ENCODE measurements around the gene EIF4E3. TPM values are rescaled to one million over a fixed set of nuclear protein-coding genes. Genes with fewer than 3 reads are reported as not detected.
A peak's percentile ranks its signal among the peaks of the same experiment; 100 is the strongest.

The EIF4E3 gene
- total RNA-seq, result 21.1 TPM

DNA sequence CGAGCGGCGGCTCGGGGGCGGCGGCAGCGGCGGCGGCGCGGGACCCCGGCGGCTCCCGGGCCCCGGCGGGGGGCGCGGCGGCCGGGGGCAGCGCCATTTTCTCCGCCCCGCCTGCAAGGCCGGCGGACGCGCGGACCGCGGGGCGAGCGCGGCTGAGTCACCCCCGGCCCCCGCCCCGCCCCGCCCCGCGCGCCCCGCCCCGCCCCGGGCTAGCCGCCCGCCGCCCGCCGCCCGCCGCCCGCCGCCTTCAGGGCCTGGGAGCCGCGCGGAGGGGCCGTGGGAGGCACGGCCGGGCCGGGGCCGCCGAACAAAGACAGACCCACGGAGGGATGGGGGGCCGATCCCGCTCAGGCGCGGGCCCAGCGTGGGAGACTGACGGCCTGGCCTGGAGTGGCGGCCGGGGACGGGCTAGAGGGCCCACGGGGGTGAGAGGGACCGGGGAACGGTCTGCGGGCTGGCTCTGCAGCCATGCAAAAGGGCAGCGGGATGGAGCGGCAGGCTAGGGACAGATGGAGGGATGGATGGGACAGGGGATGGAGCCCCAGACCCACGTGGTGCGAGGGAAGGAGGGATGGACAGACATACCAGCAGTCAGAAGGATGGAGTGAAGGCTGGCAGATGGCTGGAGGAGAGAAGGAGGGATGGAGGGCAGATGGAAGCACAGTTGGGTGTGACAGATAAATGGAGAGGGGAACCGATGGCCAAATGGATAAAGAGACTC, at the start of gene EIF4E3:
Gene EIF4E3, minus strand, starts transcription at position 132 of the 721 bp plus-strand sequence. Its CDS starts 35 bp downstream, at position 97.
- Histone ChIP-seq H3K9me3 (ENCODE audit: low read depth, low read length) (no peaks in the 10 kb centered on the region), H3K27me3 (ENCODE audit: insufficient read depth, low read length) (no peaks in the 10 kb centered on the region), H3K4me3 (ENCODE audit: low read length) (peak within 1 kb of the TSS; percentile 66), H3K4me1 (ENCODE audit: insufficient read depth, low read length) (peaks cover 77% of the 10 kb centered on the region)

DNA sequence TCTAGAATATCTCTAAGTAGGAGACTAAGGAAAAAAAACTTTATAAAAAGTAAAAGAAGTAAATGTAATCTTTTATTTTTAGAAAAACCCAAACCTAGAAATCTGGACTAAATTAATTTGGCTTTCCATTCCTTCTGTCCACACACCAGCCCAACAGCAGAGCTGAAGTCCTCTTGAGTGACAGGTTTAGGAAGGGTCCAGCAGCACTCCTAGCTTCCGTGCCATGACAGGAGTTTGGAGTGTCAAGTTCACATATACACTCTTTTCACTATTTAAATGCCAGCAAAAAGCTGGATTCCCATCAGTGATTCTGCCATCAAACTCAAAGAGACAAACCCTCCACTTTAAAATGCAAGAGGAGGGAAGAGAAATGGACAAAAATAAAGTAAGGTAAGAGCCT, 46.7 kb upstream of the EIF4E3 start:
- H3K4me1 ChIP-seq (ENCODE audit: insufficient read depth, low read length), result peaks cover 19% of the 10 kb centered on the region
- H3K9me3 ChIP-seq (ENCODE audit: low read depth, low read length), result no peaks in the 10 kb centered on the region
- H3K27me3 ChIP-seq (ENCODE audit: insufficient read depth, low read length), result no peaks in the 10 kb centered on the region
- H3K4me3 ChIP-seq (ENCODE audit: low read length), result no peak overlapping the region

DNA sequence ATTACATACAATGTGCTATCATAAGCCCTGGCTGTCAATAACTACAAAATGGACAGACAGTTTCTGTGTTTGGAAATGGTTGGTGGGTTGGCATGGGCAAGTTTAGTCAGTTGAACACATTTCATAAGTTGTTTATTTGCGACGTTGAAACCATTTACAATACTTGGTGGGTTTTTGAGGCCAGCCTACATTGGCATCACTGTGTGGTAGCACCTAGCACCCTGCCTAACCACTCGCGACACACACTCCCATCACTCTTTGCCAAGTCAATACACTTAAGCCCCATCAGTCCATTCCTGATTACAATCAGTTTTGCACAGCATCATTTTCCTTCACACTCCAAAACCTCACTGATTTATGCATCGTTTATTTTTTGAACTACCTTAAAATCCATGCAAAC, 45.9 kb upstream of the EIF4E3 start:
- H3K4me1 ChIP-seq (ENCODE audit: insufficient read depth, low read length), result peaks cover 19% of the 10 kb centered on the region
- H3K4me3 ChIP-seq (ENCODE audit: low read length), result no peak overlapping the region
- no peaks in the 10 kb centered on the region for H3K9me3 ChIP-seq (ENCODE audit: low read depth, low read length)
- no peaks in the 10 kb centered on the region for H3K27me3 ChIP-seq (ENCODE audit: insufficient read depth, low read length)

DNA sequence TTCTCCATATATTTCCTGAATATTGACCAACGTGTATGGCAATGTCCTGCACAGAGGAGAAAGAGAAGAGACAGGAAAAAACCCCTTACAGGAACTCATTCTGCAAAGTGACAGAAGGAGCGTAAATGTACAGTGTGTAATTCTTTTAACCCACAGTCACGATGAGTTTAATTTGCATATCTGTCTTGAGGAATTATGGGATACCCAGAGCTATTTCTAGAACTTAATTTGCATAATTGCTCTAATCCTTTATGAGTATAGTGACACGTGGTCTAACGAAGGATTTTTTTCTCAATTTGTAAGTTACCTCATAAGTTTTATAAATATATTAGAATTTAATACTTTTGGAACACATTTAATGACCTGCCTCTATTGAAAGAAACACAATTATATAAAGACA, 38.2 kb upstream of the EIF4E3 start:
- H3K9me3 ChIP-seq (ENCODE audit: low read depth, low read length), result no peaks in the 10 kb centered on the region
- no peaks in the 10 kb centered on the region for H3K27me3 ChIP-seq (ENCODE audit: insufficient read depth, low read length)
- H3K4me3 ChIP-seq (ENCODE audit: low read length), result no peak overlapping the region
- H3K4me1 ChIP-seq (ENCODE audit: insufficient read depth, low read length), result peaks cover 16% of the 10 kb centered on the region

DNA sequence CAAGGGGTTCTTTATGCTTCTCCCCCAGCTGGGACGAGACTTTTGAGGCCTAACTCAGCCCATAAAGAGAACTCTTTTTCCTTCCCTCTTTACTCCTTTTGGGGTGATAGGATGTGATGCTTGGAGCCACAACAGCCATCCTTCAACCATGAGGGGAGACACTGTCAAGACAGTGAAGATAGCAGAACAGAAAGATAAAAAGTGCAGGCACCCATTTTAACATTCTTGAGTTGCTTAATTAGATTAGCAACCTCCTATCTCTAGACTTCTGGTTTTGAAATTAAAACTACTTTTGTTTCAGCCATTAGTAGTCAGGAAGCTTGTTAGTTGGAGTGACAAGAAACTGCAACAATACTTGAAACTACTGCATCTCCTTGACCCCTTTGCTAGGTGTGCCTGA, 34.9 kb upstream of the EIF4E3 start:
- Histone ChIP-seq H3K27me3 (ENCODE audit: insufficient read depth, low read length) (no peaks in the 10 kb centered on the region), H3K4me1 (ENCODE audit: insufficient read depth, low read length) (peaks cover 23% of the 10 kb centered on the region), H3K4me3 (ENCODE audit: low read length) (no peak overlapping the region), H3K9me3 (ENCODE audit: low read depth, low read length) (no peaks in the 10 kb centered on the region)

DNA sequence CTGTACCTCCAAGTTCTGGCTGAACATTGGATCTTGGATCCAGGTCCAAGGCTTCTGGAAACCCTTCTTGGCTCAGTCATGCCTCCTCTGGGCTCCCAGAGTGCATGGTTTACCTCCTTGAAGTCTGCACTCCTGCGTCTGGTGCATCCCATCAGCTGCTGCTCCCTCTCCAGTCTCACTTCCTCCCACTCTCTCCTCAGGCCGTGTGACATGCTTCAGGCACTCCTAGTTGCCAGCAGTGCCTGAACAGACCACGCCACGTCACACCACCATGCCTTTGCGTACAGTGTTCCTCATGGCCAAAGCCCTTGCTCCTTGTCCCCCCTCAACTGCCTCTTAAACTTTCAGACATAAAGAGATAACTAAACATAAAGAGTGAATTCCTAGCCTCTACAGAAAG, 34.2 kb upstream of the EIF4E3 start:
- Histone ChIP-seq H3K27me3 (ENCODE audit: insufficient read depth, low read length) (no peaks in the 10 kb centered on the region), H3K4me1 (ENCODE audit: insufficient read depth, low read length) (peaks cover 27% of the 10 kb centered on the region), H3K4me3 (ENCODE audit: low read length) (no peak overlapping the region), H3K9me3 (ENCODE audit: low read depth, low read length) (no peaks in the 10 kb centered on the region)

DNA sequence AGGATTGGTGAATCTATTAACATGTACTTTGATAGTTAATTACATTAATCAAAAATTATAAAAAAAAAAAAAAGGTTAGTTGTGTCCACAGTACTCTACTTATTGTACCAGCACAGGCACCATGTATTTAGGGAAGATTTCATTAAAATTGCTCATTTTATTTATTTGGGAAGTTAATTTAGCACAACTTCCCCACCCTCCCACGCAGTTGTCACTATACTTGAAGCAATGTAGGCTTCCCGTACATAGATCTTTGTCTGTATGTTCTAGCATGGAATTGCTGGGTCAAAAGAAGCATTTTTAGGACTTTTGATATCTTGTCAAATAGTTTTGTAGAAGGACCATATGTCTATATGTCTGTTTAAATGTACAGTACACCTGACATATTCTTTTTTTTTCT, 32.9 kb upstream of the EIF4E3 start:
- Histone ChIP-seq H3K4me3 (ENCODE audit: low read length) (no peak overlapping the region), H3K4me1 (ENCODE audit: insufficient read depth, low read length) (peaks cover 29% of the 10 kb centered on the region), H3K27me3 (ENCODE audit: insufficient read depth, low read length) (peaks cover under 1% of the 10 kb centered on the region), H3K9me3 (ENCODE audit: low read depth, low read length) (no peaks in the 10 kb centered on the region)

DNA sequence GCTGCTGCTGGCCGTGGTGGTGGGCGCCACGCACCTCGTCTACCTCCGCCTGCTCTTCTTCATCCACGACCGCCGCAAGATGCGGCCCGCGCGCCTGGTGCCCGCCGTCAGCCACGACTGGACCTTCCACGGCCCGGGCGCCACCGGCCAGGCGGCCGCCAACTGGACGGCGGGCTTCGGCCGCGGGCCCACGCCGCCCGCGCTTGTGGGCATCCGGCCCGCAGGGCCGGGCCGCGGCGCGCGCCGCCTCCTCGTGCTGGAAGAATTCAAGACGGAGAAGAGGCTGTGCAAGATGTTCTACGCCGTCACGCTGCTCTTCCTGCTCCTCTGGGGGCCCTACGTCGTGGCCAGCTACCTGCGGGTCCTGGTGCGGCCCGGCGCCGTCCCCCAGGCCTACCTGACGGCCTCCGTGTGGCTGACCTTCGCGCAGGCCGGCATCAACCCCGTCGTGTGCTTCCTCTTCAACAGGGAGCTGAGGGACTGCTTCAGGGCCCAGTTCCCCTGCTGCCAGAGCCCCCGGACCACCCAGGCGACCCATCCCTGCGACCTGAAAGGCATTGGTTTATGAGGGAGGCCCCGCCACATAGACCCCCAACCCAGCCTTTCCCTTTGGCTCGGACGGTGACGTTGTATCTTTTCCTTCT, 29.5 kb upstream of the EIF4E3 start:
- peaks cover 9% of the 10 kb centered on the region for H3K27me3 ChIP-seq (ENCODE audit: insufficient read depth, low read length)
- H3K4me3 ChIP-seq (ENCODE audit: low read length), result peak overlapping the region; percentile 45
- H3K9me3 ChIP-seq (ENCODE audit: low read depth, low read length), result no peaks in the 10 kb centered on the region
- H3K4me1 ChIP-seq (ENCODE audit: insufficient read depth, low read length), result peaks cover 33% of the 10 kb centered on the region

DNA sequence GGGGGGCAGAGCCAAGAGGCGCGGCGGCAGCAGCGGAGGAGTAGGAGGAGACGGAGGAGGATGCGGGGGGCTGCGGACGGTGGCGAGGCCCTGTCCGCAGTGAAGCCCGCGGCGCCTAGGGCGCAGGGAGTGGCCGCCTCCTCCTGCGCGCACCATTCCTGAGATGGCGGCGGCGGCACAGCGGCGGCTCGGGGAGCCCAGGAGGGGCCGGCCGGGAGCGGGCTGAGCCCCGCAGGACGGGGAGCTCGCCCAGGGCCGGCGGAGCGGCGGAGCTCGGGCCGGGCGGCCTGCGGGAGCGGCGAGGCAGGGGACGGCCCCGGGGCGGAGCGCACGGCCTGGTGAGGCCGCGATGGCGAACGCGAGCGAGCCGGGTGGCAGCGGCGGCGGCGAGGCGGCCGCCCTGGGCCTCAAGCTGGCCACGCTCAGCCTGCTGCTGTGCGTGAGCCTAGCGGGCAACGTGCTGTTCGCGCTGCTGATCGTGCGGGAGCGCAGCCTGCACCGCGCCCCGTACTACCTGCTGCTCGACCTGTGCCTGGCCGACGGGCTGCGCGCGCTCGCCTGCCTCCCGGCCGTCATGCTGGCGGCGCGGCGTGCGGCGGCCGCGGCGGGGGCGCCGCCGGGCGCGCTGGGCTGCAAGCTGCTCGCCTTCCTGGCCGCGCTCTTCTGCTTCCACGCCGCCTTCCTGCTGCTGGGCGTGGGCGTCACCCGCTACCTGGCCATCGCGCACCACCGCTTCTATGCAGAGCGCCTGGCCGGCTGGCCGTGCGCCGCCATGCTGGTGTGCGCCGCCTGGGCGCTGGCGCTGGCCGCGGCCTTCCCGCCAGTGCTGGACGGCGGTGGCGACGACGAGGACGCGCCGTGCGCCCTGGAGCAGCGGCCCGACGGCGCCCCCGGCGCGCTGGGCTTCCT, 28.8 kb upstream of the EIF4E3 start, which contains the start of gene GPR27:
Gene GPR27, plus strand, starts transcription at position 155 of the 909 bp plus-strand sequence. Its CDS starts 195 bp downstream, at position 350.
- Histone ChIP-seq H3K4me3 (ENCODE audit: low read length) (peak within 1 kb of the TSS; percentile 45), H3K4me1 (ENCODE audit: insufficient read depth, low read length) (peaks cover 25% of the 10 kb centered on the region), H3K9me3 (ENCODE audit: low read depth, low read length) (no peaks in the 10 kb centered on the region), H3K27me3 (ENCODE audit: insufficient read depth, low read length) (peaks cover 9% of the 10 kb centered on the region)

DNA sequence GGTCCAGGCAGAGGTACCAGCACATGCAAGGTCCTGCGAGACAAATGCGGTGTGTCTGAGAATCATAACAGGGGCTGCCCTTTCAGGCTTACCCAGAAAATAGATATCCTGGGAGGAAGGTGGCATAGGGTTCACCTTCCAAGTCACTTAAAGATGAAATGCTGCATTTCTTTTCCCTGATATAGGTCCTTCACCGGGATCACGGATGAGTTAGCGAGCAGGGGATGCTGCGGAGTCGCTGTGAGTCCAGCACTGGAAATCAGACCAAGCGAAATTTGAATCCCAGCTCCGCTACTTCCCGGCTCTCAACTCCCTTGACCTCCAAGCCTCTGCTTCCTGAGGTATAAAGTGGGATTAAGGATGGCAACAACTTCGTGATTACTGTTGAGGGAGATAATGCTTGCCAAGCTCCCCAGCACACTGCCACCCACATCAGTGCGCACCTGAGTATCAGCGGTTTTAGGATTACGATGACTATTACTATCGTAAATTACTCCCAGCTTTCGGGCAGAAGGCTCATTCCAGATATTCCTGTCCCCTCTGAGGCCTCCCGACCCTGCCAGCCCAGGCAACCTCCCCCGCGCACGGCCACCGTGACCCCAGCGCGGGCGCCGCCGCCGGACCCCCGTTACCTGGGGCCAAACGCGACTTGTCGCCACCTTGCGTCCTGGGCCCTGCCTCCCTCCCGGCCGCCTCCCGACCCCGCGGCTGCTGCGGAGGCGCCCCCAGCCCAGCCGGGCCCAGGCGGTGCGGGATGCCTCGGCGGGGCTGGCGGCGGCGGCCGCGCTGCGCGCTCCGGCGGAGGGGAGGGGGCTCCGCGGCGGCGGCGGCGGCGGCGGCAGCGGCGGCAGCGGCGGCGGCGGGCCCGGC, 27.9 kb upstream of the EIF4E3 start:
- peaks cover 9% of the 10 kb centered on the region for H3K27me3 ChIP-seq (ENCODE audit: insufficient read depth, low read length)
- H3K9me3 ChIP-seq (ENCODE audit: low read depth, low read length), result no peaks in the 10 kb centered on the region
- H3K4me1 ChIP-seq (ENCODE audit: insufficient read depth, low read length), result peaks cover 24% of the 10 kb centered on the region
- peak overlapping the region; percentile 45 for H3K4me3 ChIP-seq (ENCODE audit: low read length)

DNA sequence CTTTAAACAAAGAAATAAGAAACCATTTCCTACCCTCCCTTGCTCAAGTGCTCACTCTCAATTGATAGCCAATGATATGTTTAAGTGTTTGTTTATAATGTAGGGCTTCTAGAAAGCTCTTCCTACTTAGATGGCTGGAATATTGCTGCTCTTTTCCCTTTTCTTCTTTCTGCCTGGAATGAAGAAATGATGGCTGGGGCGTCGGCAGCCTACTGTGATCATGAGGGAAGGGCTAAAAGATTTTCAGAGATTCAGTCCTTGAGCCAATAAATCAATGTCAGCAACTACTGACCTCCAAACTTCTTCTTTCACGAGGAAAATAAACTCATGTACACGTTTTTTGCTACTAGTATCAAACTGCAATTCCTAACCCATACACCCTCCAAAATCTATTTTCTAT, 26.4 kb upstream of the EIF4E3 start:
- Histone ChIP-seq H3K4me1 (ENCODE audit: insufficient read depth, low read length) (peaks cover 24% of the 10 kb centered on the region), H3K27me3 (ENCODE audit: insufficient read depth, low read length) (peaks cover 9% of the 10 kb centered on the region), H3K4me3 (ENCODE audit: low read length) (no peak overlapping the region), H3K9me3 (ENCODE audit: low read depth, low read length) (no peaks in the 10 kb centered on the region)

DNA sequence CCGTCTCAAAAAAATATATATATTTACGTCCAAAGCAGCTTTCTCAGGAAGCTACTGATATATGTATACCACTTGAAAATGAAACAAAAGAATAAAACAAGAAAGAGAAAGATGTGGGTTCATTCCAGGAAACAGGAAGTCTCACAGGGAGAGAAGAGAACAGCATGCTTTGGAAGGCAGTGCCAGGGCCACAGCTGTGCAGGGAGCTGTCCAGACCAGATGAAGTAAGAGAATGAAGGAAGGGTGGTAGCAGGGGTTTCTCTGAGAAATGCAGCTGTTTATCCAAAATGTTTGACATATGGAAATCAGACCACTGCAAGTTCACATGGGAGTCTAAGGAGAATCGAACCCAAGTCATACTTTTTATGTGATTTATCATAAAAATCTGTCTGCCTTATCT, 19.5 kb upstream of the EIF4E3 start:
- Histone ChIP-seq H3K27me3 (ENCODE audit: insufficient read depth, low read length) (no peaks in the 10 kb centered on the region), H3K4me3 (ENCODE audit: low read length) (no peak overlapping the region), H3K9me3 (ENCODE audit: low read depth, low read length) (peaks cover 35% of the 10 kb centered on the region), H3K4me1 (ENCODE audit: insufficient read depth, low read length) (no peaks in the 10 kb centered on the region)

DNA sequence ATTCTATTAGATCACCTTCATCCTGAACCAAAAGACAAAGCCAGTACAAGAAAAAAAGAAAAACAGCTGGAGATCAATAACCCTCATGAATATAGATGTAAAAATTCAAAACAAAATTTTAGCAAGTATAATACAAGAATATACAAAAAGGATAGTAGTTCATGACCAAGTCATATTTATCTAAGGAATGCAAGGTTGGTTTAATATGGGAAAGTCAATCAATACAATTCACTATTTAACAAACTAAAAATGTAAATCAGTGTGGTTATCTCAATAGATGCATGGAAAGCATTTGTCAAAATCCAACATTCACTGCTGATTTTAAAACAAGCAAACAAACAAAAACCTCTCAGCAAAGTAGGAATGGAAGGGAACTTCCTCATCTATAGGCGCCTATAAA, 17.4 kb upstream of the EIF4E3 start:
- H3K27me3 ChIP-seq (ENCODE audit: insufficient read depth, low read length), result no peaks in the 10 kb centered on the region
- no peak overlapping the region for H3K4me3 ChIP-seq (ENCODE audit: low read length)
- no peaks in the 10 kb centered on the region for H3K4me1 ChIP-seq (ENCODE audit: insufficient read depth, low read length)
- peaks cover 35% of the 10 kb centered on the region for H3K9me3 ChIP-seq (ENCODE audit: low read depth, low read length)

DNA sequence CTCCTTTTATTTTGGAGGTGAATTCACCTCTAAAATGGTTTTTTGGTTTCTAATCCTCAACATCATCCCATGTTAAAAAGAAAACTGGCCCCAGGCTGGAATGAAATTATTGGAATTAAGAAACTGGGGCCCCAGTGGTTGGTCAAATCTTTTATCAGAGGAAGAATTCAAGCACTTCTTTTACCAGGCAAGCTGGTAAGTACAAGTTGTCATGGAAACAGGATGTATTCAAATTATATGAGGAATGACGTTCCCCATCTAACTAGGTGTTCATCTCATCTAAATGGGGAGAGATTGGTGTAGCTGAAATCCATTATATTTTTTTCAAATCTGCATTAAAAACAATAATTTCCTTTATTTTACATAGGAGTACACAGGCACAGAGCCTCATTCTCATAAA, 9.7 kb upstream of the EIF4E3 start:
- Histone ChIP-seq H3K4me3 (ENCODE audit: low read length) (no peak overlapping the region), H3K9me3 (ENCODE audit: low read depth, low read length) (no peaks in the 10 kb centered on the region), H3K4me1 (ENCODE audit: insufficient read depth, low read length) (peaks cover 7% of the 10 kb centered on the region), H3K27me3 (ENCODE audit: insufficient read depth, low read length) (no peaks in the 10 kb centered on the region)

All from mononuclear cell (primary cell).